SU-DHL-6 (cell line): Measurements from ENCODE around the gene HIVEP3.

Experiments
- H2AFZ ChIP-seq: fragments of 200-600 bp; sonication (generic); 2 replicates; pipeline ENCODE4 v1.6.1; 2014; ENCODE audit warnings: low read depth, mild to moderate bottlenecking, moderate library complexity, mixed read lengths, antibody characterized with exemption, low read length; ENCODE audit not compliant: severe bottlenecking
- H3F3A ChIP-seq: fragments of 200-600 bp; shearing (Covaris generic); 2 replicates; pipeline ENCODE4 v1.6.0; 2016; ENCODE audit warnings: antibody characterized with exemption, mild to moderate bottlenecking; ENCODE audit not compliant: insufficient read depth
- H3K27ac ChIP-seq: fragments of 200-600 bp; sonication (generic); 2 replicates; pipeline ENCODE4 v1.5.1; 2016; ENCODE audit warnings: low read depth, mild to moderate bottlenecking, low read length, moderate library complexity, mixed read lengths
- H3K27me3 ChIP-seq: fragments of 200-600 bp; sonication (generic), shearing (Covaris generic); 2 replicates; pipeline ENCODE4 v1.6.0; 2014; ENCODE audit warnings: mild to moderate bottlenecking, low read length
- H3K36me3 ChIP-seq: fragments of 200-600 bp; sonication (generic); 2 replicates; pipeline ENCODE4 v1.6.1; 2014; ENCODE audit warnings: mild to moderate bottlenecking, low read length, mixed read lengths
- H3K4me2 ChIP-seq: fragments of 300-600, 200-600 bp; shearing (Covaris generic), sonication (generic); 2 replicates; pipeline ENCODE4 v1.6.0; 2014; ENCODE audit warnings: low read length, low read depth, mild to moderate bottlenecking; ENCODE audit not compliant: poor library complexity, severe bottlenecking
- H3K4me3 ChIP-seq: fragments of 200-600 bp; sonication (generic); 2 replicates; pipeline ENCODE4 v1.5.1; 2014; ENCODE audit warnings: antibody characterized with exemption, low read length, mild to moderate bottlenecking, mixed read lengths; ENCODE audit not compliant: insufficient read depth, poor library complexity, severe bottlenecking
- H3K79me2 ChIP-seq: fragments of 200-600 bp; sonication (generic); 2 replicates; pipeline ENCODE4 v1.6.1; 2014; ENCODE audit warnings: mild to moderate bottlenecking, low read length, moderate library complexity; ENCODE audit not compliant: insufficient read depth
- H3K9ac ChIP-seq: fragments of 200-600 bp; sonication (generic); 2 replicates; pipeline ENCODE4 v1.7.0; 2014; ENCODE audit warnings: mild to moderate bottlenecking, low read length
- H3K9me2 ChIP-seq: fragments of 200-600 bp; sonication (generic); replicated peaks from 2 replicates; pipeline ENCODE4 v1.6.1; 2014; ENCODE audit warnings: low read length; ENCODE audit not compliant: insufficient read depth
- H3K9me3 ChIP-seq: fragments of 200-600 bp; sonication (generic); 2 replicates; pipeline ENCODE4 v1.6.1; 2014; ENCODE audit warnings: low read length, mixed read lengths; ENCODE audit not compliant: insufficient read depth
- H4K20me1 ChIP-seq: fragments of 200-600 bp; sonication (generic); 2 replicates; pipeline ENCODE4 v1.6.1; 2014; ENCODE audit warnings: low read depth, mild to moderate bottlenecking, antibody characterized with exemption, low read length, moderate library complexity, mixed read lengths
- EZH2phosphoT487 ChIP-seq: fragments of 200-600 bp; sonication (generic), shearing (Covaris generic); conservative IDR thresholded peaks from 2 replicates; pipeline ENCODE4 v1.6.1; 2018; ENCODE audit warnings: mild to moderate bottlenecking, antibody characterized with exemption, low read length, moderate library complexity, mixed read lengths
- TF ChIP-seq, protein P1 (sequence below): fragments of 200-600 bp; sonication (generic); IDR thresholded peaks from one replicate; pipeline ENCODE4 v1.5.1; 2017; ENCODE audit warnings: antibody characterized with exemption, mild to moderate bottlenecking, low read length, moderate library complexity; ENCODE audit not compliant: insufficient read depth, poor library complexity, severe bottlenecking

HIVEP3 gene

DNA sequence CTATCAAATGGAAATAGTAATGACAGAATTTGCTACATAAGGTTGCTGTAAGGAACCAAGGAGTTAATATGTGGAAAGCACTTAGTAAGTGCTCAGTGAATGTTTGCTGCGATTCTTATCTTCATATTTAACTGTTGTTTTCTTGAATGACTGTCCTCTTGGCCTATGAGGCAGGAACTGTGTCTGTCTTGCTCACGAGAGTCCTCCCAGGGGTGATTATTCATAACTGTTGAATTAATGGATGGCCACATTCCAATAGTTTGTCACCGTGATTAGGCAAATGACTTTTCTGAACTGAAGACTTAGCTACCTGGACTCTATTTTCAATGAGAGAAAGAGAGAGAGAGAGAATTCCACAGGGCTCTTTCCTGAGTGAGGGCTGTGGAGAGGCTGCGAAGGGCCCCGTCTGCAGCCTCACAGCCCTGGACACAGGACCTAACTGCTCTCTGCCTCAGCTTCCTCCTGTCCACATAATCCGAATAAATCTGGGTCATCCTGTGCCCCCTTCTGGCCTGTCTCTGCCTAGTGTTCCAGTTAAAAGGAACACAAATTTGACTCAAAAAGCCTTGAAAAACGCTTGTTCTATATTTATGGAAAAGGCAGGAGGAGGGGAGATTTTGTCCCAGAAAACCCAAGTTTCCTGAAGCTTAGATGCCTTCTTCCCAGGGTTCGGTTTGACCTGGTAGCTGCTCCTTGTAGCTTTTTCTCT lies 442.7 kb downstream of the HIVEP3 start:
- Histone ChIP-seq H3K9me3 (no peaks in the 10 kb centered on the region), H3K4me3 (no peak overlapping the region), H3K79me2 (no peaks in the 10 kb centered on the region), H3K27me3 (no peaks in the 10 kb centered on the region), H3K27ac (no peak overlapping the region), H3K9ac (no peak overlapping the region), H3F3A (no peaks in the 10 kb centered on the region), H4K20me1 (no peaks in the 10 kb centered on the region), H3K4me2 (no peak overlapping the region), H3K9me2 (no peaks in the 10 kb centered on the region), H3K36me3 (no peaks in the 10 kb centered on the region), H2AFZ (no peak overlapping the region)
- no peak for TF ChIP-seq EZH2phosphoT487
- TF ChIP-seq, protein P1, sequence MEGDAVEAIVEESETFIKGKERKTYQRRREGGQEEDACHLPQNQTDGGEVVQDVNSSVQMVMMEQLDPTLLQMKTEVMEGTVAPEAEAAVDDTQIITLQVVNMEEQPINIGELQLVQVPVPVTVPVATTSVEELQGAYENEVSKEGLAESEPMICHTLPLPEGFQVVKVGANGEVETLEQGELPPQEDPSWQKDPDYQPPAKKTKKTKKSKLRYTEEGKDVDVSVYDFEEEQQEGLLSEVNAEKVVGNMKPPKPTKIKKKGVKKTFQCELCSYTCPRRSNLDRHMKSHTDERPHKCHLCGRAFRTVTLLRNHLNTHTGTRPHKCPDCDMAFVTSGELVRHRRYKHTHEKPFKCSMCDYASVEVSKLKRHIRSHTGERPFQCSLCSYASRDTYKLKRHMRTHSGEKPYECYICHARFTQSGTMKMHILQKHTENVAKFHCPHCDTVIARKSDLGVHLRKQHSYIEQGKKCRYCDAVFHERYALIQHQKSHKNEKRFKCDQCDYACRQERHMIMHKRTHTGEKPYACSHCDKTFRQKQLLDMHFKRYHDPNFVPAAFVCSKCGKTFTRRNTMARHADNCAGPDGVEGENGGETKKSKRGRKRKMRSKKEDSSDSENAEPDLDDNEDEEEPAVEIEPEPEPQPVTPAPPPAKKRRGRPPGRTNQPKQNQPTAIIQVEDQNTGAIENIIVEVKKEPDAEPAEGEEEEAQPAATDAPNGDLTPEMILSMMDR, result no peak

DNA sequence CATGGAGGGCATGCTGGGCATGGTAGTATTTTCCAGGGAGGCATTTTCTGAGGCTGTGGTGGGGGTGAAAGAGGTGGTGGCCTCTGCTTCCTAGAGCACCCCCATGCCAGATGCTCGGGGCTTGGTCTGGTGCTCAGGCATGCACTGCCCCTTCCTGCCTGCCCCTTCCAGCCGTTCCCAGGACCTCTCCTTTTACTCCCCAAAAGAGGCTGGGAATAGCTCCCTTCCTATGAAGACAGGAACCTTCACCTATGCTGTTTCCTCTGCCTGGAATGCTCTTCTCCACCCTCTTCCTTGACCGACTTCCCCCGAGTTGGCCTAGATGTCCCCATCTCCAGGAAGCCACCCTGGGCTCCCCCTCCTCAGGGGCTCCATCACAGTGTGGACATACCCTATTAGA lies 443.4 kb downstream of the HIVEP3 start:
- no peaks in the 10 kb centered on the region for H3K9me3 ChIP-seq
- no peaks in the 10 kb centered on the region for H3K27me3 ChIP-seq
- no peak overlapping the region for H3K4me3 ChIP-seq
- H3K9me2 ChIP-seq, result no peaks in the 10 kb centered on the region
- no peak overlapping the region for H3K9ac ChIP-seq
- H3F3A ChIP-seq, result no peaks in the 10 kb centered on the region
- no peak overlapping the region for H3K4me2 ChIP-seq
- no peak overlapping the region for H2AFZ ChIP-seq
- H3K79me2 ChIP-seq, result no peaks in the 10 kb centered on the region
- no peaks in the 10 kb centered on the region for H4K20me1 ChIP-seq
- TF ChIP-seq, protein P1, result no peak
- TF ChIP-seq EZH2phosphoT487, result no peak
- no peaks in the 10 kb centered on the region for H3K36me3 ChIP-seq
- no peak overlapping the region for H3K27ac ChIP-seq

DNA sequence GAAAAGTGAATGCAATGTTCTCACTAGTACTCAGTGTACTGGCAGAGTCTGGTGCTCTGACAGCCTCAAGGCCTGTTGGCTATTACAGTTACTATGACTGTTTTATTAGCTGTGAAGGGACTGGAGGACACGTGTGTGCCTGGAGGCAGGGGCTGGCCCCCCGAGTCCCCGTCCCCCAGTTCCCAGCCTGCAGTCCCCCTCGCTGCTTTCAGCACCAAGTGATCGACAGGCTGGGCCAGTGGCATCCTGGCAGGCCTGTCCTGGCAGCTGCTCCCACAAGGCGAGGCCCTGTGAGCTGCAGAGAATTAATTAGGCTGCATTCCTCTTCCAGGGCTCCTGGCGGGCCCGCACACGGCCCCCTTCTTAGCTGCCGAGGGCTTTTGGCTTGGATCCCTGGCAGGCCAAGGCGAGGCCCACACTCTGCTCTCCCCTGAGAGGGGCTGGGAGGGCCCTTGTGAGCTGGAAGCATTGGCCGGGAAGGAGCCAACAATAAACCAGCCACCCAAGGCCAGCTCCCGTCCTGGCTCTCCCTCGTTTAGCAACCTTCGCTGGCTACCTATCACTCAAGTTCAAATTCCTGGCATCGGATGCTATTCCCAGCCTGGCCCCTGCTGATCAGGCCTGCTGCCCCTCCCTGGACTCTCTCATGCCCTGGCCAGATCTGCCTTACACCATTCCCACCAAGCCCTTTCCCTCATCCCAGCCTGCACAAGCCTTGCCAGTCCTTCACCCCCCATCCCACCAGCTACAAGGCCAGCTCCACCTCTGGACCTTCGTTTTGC lies 444.0 kb downstream of the HIVEP3 start:
- H2AFZ ChIP-seq, result no peak overlapping the region
- no peak overlapping the region for H3K27ac ChIP-seq

More for the DNA sequence above, 444.0 kb downstream of the HIVEP3 start:
- Histone ChIP-seq H3K79me2 (no peaks in the 10 kb centered on the region), H4K20me1 (no peaks in the 10 kb centered on the region), H3K9me2 (no peaks in the 10 kb centered on the region), H3K4me3 (no peak overlapping the region), H3F3A (no peaks in the 10 kb centered on the region), H3K9ac (no peak overlapping the region), H3K36me3 (no peaks in the 10 kb centered on the region), H3K4me2 (no peak overlapping the region), H3K27me3 (no peaks in the 10 kb centered on the region), H3K9me3 (no peaks in the 10 kb centered on the region)
- TF ChIP-seq, protein P1, result no peak
- TF ChIP-seq EZH2phosphoT487, result no peak
